Tibial artery (tissue), 4 donors: ENCODE measurements around the gene SEC24A.
A peak's percentile ranks its signal among the peaks of the same experiment; 100 is the strongest.
"Not testable (repeated sequence)": the region's sequence is repeated elsewhere in the genome, so short reads cannot be mapped to it uniquely, and the experiment has no call there.

Experiments
- DNase-seq, 2 donors: peaks; one replicate each; pipeline ENCODE4 v3.0.0-alpha.2; 2019
- H3K27ac ChIP-seq, 2 donors: fragments of 200-600 bp; sonication (generic) in 1 of 2; 1 replicate in 1 of 2; 2 replicates in 1 of 2; pipeline ENCODE4 v1.5.1; 2018 to 2019; ENCODE audit warnings: mild to moderate bottlenecking in 1 of 2
- H3K27me3 ChIP-seq, 2 donors: fragments of 200-600 bp; sonication (generic) in 1 of 2; one replicate each; pipeline versions ENCODE4 v1.5.1 to v1.6.0; 2016 to 2019
- H3K36me3 ChIP-seq, 3 donors: fragments of 200-600 bp; sonication (generic) in 2 of 3; one replicate each; pipeline ENCODE4 v1.5.1; 2016 to 2019; ENCODE audit warnings: mild to moderate bottlenecking in 2 of 3
- H3K4me1 ChIP-seq, 4 donors: fragments of 200-600 bp; sonication (generic) in 2 of 4; 1 replicate in 3 of 4; 2 replicates in 1 of 4; pipeline ENCODE4 v1.5.1; 2016 to 2019
- H3K4me3 ChIP-seq, 2 donors: fragments of 200-600 bp; sonication (generic) in 1 of 2; 1 replicate in 1 of 2; 2 replicates in 1 of 2; pipeline ENCODE4 v1.5.1; 2018 to 2019; ENCODE audit warnings: mild to moderate bottlenecking in 2 of 2
- H3K9me3 ChIP-seq, 3 donors: fragments of 200-600 bp; sonication (generic) in 1 of 3; one replicate each; pipeline ENCODE4 v1.5.1; 2016 to 2019
- intact Hi-C: fragments of 100-400 bp; cut with DNase I; formaldehyde crosslinking; loops from one replicate; pipeline ENCODE4 v1.15.0; 2023; ENCODE audit warnings: low total_unique reads
- TF ChIP-seq, protein P1 (sequence below), 2 experiments: fragments of 200-600 bp in 1 of 2; fragments of 450-650 bp in 1 of 2; IDR thresholded peaks; one replicate each; pipeline ENCODE4 v1.5.1; 2017 to 2019; ENCODE audit warnings: antibody characterized with exemption in 2 of 2, mild to moderate bottlenecking in 1 of 2, moderate library complexity in 1 of 2

SEC24A gene

DNA sequence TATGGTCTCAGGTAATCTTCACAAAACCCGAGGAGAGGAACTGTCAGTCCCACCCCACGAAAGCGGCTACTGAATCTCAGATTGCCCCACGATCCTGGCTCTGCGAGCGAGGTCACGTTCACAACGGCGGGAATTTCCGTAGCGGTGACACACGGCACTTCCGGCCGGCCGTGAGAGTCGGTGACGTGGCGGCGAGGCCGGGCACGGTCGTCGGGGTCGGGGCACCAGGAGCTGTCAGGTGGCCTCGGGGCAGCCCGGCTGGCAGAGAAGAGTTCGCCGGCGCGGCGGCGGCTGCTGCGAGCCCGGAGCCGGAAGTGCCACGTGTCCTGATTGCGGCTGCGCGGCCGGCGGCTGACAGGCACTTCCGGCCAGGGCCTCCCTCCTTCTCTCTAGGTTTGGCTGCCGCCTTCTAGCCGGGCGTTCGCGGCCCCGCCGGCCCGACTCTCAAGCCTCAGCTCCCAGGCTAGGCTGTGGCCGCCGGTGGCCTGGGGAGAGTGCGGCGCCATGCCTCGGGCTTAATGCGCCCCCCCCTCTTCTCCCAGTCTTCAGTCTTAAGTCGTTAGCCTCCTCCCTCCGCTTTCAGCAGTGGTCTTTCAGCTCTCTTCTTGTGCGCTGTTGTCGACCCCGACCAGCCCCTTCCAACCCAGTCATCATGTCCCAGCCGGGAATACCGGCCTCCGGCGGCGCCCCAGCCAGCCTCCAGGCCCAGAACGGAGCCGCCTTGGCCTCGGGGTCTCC lies at the start of gene SEC24A:
Gene SEC24A, plus strand, starts transcription at position 361 of the 738 bp plus-strand sequence. Its CDS starts 292 bp downstream, at position 653.
- Histone ChIP-seq H3K4me1 (peaks cover 0 to 39% (median 30%) of the 10 kb centered on the region in 4 donors), H3K36me3 (no peaks in the 10 kb centered on the region), H3K4me3 (peak within 1 kb of the TSS; percentile 67 to 81), H3K27me3 (no peaks in the 10 kb centered on the region), H3K27ac (peak within 1 kb of the TSS; percentile 90 to 94), H3K9me3 (no peaks in the 10 kb centered on the region)
- intact Hi-C loops = loop anchor here (2.0 kb wide), 1 partner anchor 16 kb away; the partner anchor contains the start of gene SAR1B
- TF ChIP-seq, protein P1, sequence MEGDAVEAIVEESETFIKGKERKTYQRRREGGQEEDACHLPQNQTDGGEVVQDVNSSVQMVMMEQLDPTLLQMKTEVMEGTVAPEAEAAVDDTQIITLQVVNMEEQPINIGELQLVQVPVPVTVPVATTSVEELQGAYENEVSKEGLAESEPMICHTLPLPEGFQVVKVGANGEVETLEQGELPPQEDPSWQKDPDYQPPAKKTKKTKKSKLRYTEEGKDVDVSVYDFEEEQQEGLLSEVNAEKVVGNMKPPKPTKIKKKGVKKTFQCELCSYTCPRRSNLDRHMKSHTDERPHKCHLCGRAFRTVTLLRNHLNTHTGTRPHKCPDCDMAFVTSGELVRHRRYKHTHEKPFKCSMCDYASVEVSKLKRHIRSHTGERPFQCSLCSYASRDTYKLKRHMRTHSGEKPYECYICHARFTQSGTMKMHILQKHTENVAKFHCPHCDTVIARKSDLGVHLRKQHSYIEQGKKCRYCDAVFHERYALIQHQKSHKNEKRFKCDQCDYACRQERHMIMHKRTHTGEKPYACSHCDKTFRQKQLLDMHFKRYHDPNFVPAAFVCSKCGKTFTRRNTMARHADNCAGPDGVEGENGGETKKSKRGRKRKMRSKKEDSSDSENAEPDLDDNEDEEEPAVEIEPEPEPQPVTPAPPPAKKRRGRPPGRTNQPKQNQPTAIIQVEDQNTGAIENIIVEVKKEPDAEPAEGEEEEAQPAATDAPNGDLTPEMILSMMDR (IDR thresholded peaks at IDR 0.05) = no peak
- peak; percentile 88 to 95 for DNase-seq

DNA sequence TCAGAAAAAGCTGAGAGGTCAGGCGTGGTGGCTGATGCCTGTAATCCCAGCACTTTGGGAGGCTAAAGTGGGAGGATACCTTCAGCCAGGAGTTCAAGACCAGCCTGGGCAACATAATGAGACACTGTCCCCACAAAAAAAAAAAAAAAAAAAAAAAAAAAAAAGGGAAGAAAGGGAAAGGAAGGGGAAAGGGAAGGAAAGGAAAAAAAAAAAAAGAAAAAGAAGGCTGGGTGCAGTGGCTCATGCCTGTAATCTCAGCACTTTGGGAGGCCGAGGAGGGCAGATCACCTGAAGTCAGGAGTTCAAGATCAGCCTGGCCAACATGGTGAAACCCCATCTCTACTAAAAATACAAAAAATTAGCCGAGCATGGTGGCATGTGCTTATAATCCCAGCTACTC lies 48.8 kb upstream of the SEC24A start:
- H3K4me1 ChIP-seq, H3K27me3 ChIP-seq, H3K27ac ChIP-seq, DNase-seq, H3K9me3 ChIP-seq, H3K4me3 ChIP-seq, intact Hi-C loops: not testable (repeated sequence)
- H3K36me3 ChIP-seq = peaks cover 9 to 20% (median 10%) of the 10 kb centered on the region in 3 donors

DNA sequence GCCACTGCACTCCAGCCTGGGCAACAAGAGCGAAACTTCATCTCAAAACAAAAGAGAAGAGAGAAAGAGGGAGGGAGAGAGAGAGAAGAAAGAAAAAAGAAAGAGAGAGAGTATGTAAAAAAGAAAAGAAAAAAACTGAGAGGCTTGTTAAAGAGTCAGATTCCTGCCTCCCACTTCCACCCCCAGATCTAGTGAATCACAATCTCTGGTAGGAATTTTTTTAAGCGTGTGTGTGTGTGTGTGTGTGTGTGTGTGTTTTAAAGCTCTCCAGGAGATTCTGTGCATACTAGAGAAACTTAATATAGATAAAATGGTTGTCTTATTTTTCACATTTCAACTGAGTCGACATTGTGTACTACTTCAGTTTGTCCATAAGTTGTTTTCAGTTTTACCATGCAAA lies 48.0 kb upstream of the SEC24A start:
- no peak for DNase-seq
- Histone ChIP-seq H3K27me3 (no peaks in the 10 kb centered on the region), H3K9me3 (no peaks in the 10 kb centered on the region), H3K4me3 (no peak overlapping the region), H3K4me1 (peaks cover 0 to 10% (median 0%) of the 10 kb centered on the region in 4 donors), H3K36me3 (peaks cover 15 to 27% (median 15%) of the 10 kb centered on the region in 3 donors), H3K27ac (no peak overlapping the region)
- TF ChIP-seq, protein P1 (IDR thresholded peaks at IDR 0.05) = no peak
- intact Hi-C loops = no loop called here

DNA sequence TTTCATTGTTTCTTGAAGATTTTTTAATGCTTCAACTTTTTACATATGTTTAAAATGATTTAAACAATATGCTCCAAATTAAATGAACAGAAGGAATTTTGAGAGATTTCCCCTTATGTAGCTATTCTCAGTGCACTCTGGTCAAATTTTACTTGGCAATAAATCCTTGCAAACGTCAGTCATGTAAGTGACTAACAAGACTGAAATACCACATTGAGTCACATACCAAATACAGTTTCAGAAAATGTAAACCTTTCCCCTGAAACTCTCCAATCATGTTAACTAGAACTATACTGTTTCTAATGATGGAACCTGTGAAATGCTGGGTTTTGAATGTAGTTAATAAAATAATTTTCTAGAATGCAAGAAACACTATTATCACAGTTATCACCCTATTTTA lies 45.5 kb upstream of the SEC24A start:
- Histone ChIP-seq H3K27ac (no peak overlapping the region), H3K4me3 (no peak overlapping the region), H3K36me3 (peaks cover 38 to 52% (median 40%) of the 10 kb centered on the region in 3 donors), H3K9me3 (no peaks in the 10 kb centered on the region), H3K4me1 (peaks cover 0 to 10% (median 0%) of the 10 kb centered on the region in 4 donors), H3K27me3 (no peaks in the 10 kb centered on the region)
- no peak for DNase-seq
- intact Hi-C loops = no loop called here
- TF ChIP-seq, protein P1 (IDR thresholded peaks at IDR 0.05) = no peak

DNA sequence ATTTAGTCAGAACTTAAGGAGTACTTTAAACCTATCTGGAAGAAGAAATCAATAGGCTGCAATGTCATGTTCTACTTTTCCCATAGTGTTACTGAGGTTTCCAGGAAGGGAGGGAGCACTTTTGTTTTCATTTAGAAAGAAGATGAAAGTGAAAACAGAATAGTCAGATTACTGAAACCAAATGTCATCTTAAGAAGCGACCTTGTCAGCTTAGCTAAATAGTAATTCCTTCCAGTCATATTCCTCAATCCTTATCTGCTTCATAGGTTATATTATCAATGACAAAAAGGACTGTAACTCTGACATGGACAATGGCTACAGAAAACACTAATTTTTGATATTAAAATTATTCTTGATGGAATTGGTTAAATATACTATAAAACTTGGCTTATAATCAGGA lies 43.7 kb upstream of the SEC24A start:
- Histone ChIP-seq H3K27ac (no peak overlapping the region), H3K27me3 (no peaks in the 10 kb centered on the region), H3K4me3 (no peak overlapping the region), H3K36me3 (peaks cover 51 to 69% (median 54%) of the 10 kb centered on the region in 3 donors), H3K4me1 (peaks cover 0 to 10% (median 0%) of the 10 kb centered on the region in 4 donors), H3K9me3 (no peaks in the 10 kb centered on the region)
- DNase-seq = no peak
- intact Hi-C loops = no loop called here
- TF ChIP-seq, protein P1 (IDR thresholded peaks at IDR 0.05) = no peak

DNA sequence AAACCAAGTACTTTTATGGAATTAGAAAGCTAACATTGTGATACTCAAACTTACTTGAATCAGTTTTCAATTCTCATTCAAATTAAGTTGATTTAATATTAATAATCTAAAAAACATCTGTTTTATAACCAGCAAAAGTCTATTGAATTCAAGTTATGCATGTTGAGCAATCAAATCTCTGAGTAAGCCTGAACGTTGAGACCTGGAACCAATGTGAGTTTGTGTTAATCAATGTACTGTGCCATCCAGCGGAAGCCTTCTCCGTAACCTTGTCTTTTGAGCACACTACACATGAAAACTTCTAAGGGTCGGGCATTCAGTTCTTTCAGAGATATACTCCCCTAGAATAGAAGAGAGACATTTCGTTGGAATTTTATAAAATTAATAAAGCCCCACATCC lies 41.9 kb upstream of the SEC24A start:
- Histone ChIP-seq H3K36me3 (peaks cover 61 to 79% (median 62%) of the 10 kb centered on the region in 3 donors), H3K27me3 (no peaks in the 10 kb centered on the region), H3K4me3 (no peak overlapping the region), H3K4me1 (peaks cover 0 to 10% (median 0%) of the 10 kb centered on the region in 4 donors), H3K27ac (no peak overlapping the region), H3K9me3 (no peaks in the 10 kb centered on the region)
- no peak for DNase-seq
- TF ChIP-seq, protein P1 (IDR thresholded peaks at IDR 0.05) = no peak
- intact Hi-C loops = no loop called here
